ENCODE data around the gene CDC16.
"Not testable (repeated sequence)": the region's sequence is repeated elsewhere in the genome, so short reads cannot be mapped to it uniquely, and the experiment has no call there.

The CDC16 gene, protein sequence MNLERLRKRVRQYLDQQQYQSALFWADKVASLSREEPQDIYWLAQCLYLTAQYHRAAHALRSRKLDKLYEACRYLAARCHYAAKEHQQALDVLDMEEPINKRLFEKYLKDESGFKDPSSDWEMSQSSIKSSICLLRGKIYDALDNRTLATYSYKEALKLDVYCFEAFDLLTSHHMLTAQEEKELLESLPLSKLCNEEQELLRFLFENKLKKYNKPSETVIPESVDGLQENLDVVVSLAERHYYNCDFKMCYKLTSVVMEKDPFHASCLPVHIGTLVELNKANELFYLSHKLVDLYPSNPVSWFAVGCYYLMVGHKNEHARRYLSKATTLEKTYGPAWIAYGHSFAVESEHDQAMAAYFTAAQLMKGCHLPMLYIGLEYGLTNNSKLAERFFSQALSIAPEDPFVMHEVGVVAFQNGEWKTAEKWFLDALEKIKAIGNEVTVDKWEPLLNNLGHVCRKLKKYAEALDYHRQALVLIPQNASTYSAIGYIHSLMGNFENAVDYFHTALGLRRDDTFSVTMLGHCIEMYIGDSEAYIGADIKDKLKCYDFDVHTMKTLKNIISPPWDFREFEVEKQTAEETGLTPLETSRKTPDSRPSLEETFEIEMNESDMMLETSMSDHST

DNA sequence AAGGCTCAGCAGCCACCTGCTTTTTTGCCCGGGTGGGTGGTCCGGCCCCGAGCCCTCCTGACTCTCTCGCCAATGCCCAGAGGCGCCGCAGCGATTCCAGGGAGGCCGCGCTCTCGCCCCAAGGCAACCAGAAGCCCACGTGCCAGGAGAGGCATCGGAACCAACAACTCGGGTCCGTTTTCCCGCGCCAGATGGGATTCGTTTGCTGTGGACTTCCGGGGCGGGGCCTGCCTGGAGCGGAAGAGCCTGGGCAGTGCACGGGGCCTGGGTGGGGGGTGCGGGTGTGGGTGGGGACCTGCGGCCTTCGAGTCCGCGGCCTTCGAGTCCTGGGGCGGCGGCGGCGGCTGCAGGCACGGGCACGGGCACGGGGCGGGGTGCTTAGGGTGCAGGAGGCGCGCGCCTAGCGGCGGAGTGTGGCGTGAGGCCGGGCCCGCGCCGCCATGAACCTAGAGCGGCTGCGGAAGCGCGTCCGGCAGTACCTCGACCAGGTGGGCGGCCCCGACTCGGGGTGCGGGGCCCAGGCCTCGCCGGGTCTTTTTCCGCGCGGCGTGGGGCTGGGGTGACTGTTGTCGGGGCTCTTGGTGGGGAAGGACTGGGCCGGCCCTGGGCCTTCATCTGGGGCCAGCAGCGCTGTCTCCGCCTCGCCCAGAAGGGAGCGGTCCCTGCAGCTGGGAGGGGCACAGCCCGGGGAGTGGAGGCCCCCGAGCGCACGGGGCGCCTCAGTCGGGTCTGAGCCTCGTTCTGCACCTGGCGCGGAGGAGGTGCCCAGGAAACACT is at the start of gene CDC16:
TSS of gene CDC16 (plus strand) at position 253 of the 777 bp plus-strand sequence. CDS start at position 441, 188 bp downstream.
- DNase-seq (ENCODE audit: low spot score) = peak; percentile 88

- no peak for DNase-seq (ENCODE audit: low spot score)
These were observed 49.3 kb upstream of the CDC16 start for GRCh38 chr13:114185182-114185971.

GRCh38 chr13:114194853-114195252 is 39.8 kb upstream of the CDC16 start:
- DNase-seq (ENCODE audit: low spot score) = no peak

DNA sequence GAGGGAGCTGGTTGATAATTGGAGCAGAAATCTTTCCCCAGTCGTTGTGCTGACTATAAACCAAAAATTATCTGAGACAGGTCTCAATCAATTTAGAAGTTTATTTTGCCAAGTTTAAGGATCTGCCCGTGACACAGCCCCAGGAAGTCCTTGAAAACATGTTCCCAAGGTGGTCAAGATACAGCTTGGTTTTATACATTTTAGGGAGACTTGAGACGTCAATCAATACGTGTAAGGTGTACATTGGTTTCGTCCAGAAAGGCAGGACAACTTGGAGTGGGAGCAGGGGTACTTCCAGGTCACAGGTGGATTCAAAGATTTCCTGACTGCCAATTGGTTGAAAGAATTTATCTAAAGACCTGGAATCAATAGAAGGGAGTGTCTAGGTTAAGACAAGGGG is 38.1 kb upstream of the CDC16 start:
- DNase-seq (ENCODE audit: low spot score) = no peak

DNA sequence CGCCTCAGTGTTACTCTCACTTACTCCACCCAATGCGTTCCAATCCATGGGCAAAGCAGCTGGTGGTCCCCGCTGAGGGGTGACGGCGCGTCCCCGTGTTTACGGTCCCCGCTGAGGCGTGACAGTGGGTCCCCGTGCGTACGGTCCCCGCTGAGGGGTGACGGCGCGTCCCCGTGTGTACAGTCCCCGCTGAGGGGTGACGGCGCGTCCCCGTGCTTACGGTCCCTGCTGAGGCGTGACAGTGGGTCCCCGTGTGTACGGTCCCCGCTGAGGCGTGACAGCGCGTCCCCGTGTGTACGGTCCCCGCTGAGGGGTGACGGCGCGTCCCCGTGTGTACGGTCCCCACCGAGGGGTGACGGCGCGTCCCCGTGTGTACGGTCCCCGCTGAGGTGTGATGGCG is 36.1 kb upstream of the CDC16 start:
- DNase-seq (ENCODE audit: low spot score) = no peak

GRCh38 chr13:114199526-114199925 is 35.2 kb upstream of the CDC16 start:
- not testable (repeated sequence) for DNase-seq (ENCODE audit: low spot score)

DNA sequence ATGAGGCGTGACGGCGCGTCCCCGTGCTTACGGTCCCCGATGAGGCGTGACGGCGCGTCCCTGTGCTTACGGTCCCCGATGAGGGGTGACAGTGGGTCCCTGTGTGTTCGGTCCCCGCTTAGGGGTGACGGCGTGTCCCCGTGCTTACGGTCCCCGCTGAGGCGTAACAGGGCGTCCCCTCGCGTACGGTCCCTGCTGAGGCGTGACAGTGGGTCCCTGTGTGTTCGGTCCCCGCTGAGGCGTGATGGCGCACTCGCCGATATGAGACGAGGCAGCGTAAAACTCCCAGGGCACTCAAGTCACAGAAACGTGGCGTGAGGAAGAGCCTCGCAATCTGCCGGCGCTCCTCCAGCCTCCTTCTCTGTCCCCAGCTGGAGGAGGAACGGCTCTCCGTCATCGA is 34.7 kb upstream of the CDC16 start:
- DNase-seq (ENCODE audit: low spot score) = no peak

- DNase-seq (ENCODE audit: low spot score) = no peak
These were observed 34.2 kb upstream of the CDC16 start for GRCh38 chr13:114200399-114200911.

GRCh38 chr13:114202581-114202980 is 32.1 kb upstream of the CDC16 start:
- DNase-seq (ENCODE audit: low spot score) = no peak

DNA sequence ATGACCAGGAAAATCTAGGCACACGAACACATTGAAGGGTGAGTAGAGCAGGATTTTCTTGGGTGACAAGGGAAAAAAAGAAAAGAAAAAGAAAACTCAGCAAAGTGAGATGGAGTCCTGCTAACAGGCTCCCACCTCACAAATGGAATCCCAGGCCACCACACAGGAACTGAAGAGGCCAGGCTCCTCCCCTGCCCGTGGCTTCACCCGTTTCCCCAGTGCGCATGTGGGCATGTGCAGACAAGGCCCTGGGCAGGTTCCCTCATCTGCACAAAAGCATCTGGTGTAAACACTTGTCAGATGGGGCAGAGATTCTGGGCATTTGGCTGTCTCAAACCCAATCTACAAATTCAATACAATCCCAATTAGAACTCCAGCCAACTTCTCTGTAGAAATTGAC is 31.2 kb upstream of the CDC16 start:
- DNase-seq (ENCODE audit: low spot score) = no peak

DNA sequence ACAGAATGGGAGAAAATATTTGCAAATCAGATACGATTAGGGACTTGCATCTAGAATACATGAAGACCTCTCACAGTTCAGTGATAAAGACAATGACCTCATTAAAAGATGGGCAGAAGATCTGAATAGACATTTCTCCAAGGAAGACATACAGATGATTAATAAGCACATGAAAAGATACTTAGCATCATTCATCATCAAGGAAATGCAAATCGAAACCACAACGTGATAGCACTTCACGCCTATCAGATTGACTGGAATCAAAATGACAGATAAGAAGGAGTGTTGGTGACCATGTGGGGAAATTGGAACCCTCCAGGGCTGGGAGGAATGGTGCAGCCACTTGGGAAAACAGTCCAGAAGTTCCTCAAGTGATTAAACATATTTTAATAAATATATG is 29.8 kb upstream of the CDC16 start:
- DNase-seq (ENCODE audit: low spot score) = no peak

GRCh38 chr13:114208134-114208533 is 26.6 kb upstream of the CDC16 start:
- DNase-seq (ENCODE audit: low spot score) = no peak

GRCh38 chr13:114211446-114212157 is 23.1 kb upstream of the CDC16 start:
- DNase-seq (ENCODE audit: low spot score) = no peak

DNA sequence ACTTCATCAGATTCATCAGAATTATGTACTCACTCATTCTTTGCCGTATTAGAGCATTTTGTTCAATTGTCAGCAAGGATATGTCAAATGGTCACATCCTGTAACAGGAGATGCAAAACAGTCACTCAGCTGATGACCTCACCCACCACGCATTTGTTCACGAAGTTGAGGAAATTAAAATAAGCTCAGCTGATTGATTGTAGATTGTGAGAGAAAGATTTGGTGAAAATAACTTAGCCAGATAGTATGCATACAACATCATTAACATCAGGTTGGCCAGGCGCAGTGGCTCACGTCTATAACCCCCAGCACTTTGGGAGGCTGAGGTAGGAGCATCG is 22.6 kb upstream of the CDC16 start:
- DNase-seq (ENCODE audit: low spot score) = no peak

DNA sequence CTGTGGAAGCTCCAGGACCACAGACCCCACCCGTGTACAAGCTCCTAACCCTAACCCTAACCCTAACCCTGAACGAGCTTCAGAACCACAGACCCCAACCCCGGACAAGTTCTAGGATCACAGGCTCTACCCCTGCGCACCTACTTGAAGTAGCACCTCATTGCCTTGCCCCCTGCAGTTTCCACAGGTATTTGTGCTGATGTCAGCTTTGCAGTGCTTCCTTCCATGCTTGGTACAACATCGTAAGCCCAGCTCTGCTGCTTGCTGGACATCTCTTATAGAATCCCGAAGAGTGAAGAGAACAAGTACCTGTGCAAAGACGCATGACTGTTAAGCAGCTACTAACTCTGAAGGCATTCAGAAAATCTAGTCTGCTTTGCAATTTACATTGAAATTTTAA is 20.7 kb upstream of the CDC16 start:
- DNase-seq (ENCODE audit: low spot score) = no peak

GRCh38 chr13:114219392-114219791 is 15.3 kb upstream of the CDC16 start:
- no peak for DNase-seq (ENCODE audit: low spot score)

GRCh38 chr13:114222461-114222968 is 12.2 kb upstream of the CDC16 start:
- DNase-seq (ENCODE audit: low spot score) = peak; percentile 53

DNA sequence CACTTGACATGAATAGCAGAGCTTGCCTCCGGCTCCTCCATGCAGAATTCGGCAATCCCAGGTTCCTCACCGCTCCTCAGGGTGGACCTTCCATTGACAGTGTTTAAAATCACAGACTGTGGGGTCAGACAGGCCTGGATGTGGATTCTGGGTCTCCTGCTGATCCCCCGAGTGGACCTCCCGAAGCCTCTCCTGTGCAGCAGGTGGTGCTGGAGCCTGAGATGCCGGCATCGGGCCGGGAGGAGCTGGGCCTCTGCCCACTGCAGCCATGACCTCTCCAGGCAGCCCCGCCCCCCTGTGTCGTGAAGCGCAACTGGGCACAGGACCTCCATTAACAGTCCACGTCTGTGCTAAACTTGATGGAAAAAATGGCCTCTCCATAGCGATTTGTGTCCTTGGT is 10.5 kb upstream of the CDC16 start:
- DNase-seq (ENCODE audit: low spot score) = no peak

- no peak for DNase-seq (ENCODE audit: low spot score)
These were observed 9.1 kb upstream of the CDC16 start for GRCh38 chr13:114225610-114226009.

DNA sequence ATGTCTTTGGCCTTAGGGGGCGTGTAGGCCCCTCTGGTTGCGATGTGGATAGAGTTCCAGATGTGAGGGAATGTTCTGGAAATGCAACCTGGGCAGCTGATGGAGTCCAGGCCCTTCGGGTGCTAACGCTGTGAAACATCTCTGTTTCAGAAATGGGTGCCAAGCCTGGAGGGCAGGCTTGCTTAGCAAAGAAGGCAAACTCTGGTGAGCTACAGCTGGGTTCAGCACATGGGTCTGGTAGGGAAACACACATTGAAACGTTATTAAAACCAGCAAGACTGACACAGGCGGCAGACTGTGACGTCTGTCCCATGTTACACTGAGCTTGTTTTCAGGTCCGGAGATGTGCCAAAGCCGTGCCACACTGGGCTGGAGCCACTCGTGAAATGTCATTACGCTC is 8.6 kb upstream of the CDC16 start:
- DNase-seq (ENCODE audit: low spot score) = peak; percentile 31

DNA sequence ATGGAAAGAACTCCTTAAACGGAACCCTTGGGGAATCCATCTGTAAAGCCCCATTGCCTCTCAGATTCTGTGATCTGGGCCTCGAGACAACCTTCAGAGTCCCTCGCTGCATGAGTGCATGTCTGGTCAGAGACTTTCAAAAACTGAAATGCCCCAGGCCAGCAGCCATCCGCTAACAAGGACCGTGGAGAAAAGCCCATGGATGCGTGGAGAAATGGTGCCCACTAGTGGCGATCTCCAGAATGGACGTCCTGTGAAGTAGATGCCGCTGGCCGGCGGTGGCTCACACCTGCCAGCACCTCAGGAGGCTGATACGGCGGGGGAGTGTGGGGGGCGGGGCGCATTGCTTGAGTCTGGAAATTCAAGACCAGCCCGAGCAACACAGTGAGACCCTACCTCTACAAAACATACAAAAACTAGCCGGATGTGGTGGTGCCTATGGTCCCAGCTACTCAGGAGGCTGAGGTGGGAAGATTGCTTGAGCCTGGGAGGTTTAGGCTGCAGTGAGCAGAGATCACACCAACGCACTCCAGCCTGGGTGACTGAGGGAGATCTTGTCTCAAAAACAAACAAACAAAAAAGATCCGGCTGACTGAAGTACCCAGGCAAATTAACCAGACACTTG is 7.9 kb upstream of the CDC16 start:
- peak; percentile 87 for DNase-seq (ENCODE audit: low spot score)

Data from pons (tissue), 1 donor.